GM04503 (cell line): ENCODE measurements around the gene CCNE1.

Experiments
- DNase-seq: peaks from one replicate; pipeline ENCODE4 v3.0.0-alpha.2; 2012; ENCODE audit warnings: low read depth

Gene CCNE1

GRCh38 chr19:29811125-29812079 is at the start of gene CCNE1:
CCNE1 (plus strand) TSS chr19:29811991; CDS start chr19:29812556, 565 bp downstream.
- peak; percentile 18 for DNase-seq

- DNase-seq = no peak
These were observed 48.6 kb upstream of the CCNE1 start for GRCh38 chr19:29763196-29763595.

DNA sequence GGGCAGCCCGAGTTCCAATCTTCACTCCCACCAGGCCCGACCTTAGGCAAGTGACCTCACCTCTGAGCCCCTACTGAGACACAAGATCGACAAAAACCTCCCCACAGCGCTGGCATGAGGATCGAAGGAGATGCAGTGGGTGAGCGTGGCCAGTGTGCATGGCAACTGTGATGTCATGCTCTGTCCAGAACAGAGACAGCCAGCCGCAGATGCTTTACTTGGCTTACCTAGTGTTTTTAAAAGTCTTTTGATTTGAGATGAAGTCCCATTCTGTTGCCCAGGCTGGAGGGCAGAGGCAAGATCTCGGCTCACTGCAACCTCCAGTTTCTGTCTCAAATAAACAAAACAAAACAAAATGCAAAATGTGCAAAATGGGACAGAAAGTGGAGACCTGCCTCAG is 47.4 kb upstream of the CCNE1 start:
- no peak for DNase-seq

DNA sequence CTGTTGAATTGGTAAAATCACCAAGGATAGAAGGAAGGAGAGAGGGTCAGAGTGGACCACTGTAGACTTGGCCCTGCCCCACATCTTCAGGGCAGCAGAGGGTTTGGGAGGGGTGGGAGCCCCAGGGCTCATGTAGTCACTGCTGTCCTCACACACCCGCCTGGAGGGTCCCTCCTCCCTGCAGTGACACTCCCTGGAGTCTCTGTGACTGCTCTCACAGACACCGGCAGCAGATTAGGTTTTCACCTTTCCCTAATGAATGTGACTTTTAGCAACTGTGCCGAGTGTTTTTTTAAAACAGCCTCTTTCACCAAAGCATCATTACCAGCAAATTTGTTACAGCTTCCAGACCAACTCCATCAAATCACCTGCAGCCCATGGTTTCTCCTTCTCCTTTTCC is 45.7 kb upstream of the CCNE1 start:
- DNase-seq = no peak

DNA sequence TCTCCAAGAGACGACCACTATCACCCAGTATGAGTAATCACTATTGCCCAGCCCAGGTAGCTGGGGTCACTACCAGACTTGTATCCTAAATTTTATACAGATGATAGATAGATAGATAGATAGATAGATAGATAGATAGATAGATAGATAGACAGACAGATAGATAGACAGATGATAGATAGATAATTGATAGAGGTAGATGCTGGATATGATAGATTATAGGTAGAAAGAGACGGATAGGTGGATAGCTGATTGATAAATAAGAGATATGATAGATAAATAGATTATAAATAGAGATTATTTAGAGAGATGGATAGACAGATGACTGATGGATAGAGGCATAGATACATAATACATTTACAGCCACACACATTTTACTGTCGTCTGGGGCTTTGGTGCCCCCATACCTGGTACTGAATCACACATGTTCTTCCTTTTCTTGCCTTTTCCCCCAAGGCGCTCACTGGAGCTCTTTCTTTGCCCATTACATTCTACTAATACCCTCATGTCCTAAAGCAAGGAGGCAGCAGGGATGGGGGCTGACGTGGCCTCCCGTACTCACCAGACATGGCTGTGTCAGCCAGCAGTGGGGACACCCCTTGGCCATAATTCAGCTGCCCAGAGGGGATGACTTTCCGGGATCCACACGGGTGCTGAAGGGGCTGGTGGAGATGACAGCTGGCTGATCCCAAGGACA is 44.6 kb upstream of the CCNE1 start:
- DNase-seq = no peak

GRCh38 chr19:29768166-29768565 is 43.6 kb upstream of the CCNE1 start:
- DNase-seq = no peak

DNA sequence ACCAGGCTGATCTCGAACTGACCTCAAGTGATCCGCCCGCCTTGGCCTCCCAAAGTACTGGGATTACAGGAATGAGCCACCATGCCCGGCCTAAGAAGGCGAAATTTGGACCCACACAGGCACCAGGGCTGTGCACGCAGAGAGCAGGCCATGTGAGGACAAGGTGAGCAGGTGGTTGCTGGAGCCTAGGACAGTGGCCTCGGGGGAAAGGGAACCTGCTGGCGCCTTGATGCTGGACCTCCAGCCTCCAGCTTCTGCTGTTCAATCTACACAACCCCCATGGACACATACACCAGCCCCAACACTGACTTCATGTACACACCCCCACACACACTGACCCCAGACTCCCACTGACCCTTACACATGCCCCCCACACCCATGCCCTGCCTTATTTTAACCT is 41.8 kb upstream of the CCNE1 start:
- DNase-seq = no peak

GRCh38 chr19:29770648-29771047 is 41.1 kb upstream of the CCNE1 start:
- DNase-seq = no peak

- no peak for DNase-seq
These were observed 39.9 kb upstream of the CCNE1 start for GRCh38 chr19:29771708-29772414.

DNA sequence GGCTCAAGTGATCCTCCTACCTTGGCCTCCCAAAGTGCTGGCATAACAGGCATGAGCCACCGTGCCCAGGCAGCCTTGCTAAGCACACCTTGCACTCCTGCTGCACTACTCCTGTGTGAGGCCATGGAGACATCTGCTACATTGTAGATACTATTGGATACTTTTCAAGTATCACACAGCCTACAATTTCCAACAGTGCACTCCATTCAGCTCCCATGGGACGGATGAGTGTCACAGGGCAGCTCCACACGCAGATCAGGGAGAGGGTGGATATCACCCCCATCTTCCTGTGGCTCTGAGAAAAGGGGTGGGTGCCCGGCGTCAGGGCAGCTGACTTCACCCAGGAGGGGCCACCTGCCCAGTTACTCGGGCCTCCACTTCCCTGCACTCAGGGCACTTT is 39.1 kb upstream of the CCNE1 start:
- DNase-seq = no peak

- DNase-seq = no peak
These were observed 38.6 kb upstream of the CCNE1 start for GRCh38 chr19:29773141-29773540.

DNA sequence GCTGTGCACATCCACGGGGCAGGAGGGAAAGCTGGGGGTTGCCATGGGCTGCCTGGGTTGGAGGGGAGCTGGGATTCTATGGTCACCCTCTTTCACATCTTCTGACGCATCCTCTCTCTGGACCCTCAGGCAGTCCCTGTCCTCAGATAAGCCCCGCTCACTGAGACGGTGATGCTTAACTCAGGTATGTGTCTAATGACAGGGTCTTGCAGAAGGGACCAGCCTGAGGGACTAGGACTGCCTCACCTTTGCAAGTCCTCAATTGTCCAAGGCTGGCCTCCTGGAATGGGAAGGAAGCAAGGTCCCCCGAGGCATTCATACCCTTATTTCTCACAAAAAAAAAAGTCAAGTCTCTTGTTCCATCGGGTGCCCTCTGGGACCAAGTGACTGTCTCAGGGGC is 37.7 kb upstream of the CCNE1 start:
- DNase-seq = no peak

- DNase-seq = no peak
These were observed 33.9 kb upstream of the CCNE1 start for GRCh38 chr19:29777781-29778309.

DNA sequence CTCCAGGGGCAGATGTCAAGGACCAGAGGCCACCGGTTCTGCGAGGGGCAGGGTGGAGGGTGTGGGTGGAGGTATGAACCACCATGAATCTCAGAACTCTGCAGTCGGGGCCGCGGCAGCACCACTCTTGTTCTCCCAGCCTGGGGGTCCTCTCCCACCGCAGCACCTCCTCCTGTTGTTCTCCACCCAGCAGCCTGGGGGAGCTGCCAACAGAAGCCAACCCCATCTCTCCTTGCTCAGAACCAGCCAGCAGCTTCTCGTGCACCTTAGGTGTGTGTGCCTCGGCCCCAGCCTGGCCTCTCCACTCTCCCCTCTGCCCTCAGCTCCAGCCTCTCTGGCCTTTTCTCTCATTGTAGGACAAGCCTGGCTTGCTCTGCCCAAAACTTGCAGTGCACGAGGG is 31.9 kb upstream of the CCNE1 start:
- DNase-seq = no peak

GRCh38 chr19:29781386-29782259 is 30.2 kb upstream of the CCNE1 start:
- DNase-seq = no peak

GRCh38 chr19:29782260-29782580 is 29.6 kb upstream of the CCNE1 start:
- DNase-seq = no peak

- no peak for DNase-seq
These were observed 28.1 kb upstream of the CCNE1 start for GRCh38 chr19:29783627-29784190.

GRCh38 chr19:29784598-29785223 is 27.1 kb upstream of the CCNE1 start:
- DNase-seq = no peak

- DNase-seq = no peak
These were observed 26.4 kb upstream of the CCNE1 start for GRCh38 chr19:29785360-29785759.

GRCh38 chr19:29785955-29786589 is 25.7 kb upstream of the CCNE1 start:
- no peak for DNase-seq
